HG02884 (cell line): Measurements from ENCODE around the gene UQCRH.

Experiments used
- ATAC-seq: cut with Tn5 transposase; IDR thresholded peaks from one replicate; pipeline ENCODE4 v1.9.1; 2021; ENCODE audit warnings: mild to moderate bottlenecking, moderate library complexity; ENCODE audit not compliant: unreplicated experiment

The UQCRH gene

DNA sequence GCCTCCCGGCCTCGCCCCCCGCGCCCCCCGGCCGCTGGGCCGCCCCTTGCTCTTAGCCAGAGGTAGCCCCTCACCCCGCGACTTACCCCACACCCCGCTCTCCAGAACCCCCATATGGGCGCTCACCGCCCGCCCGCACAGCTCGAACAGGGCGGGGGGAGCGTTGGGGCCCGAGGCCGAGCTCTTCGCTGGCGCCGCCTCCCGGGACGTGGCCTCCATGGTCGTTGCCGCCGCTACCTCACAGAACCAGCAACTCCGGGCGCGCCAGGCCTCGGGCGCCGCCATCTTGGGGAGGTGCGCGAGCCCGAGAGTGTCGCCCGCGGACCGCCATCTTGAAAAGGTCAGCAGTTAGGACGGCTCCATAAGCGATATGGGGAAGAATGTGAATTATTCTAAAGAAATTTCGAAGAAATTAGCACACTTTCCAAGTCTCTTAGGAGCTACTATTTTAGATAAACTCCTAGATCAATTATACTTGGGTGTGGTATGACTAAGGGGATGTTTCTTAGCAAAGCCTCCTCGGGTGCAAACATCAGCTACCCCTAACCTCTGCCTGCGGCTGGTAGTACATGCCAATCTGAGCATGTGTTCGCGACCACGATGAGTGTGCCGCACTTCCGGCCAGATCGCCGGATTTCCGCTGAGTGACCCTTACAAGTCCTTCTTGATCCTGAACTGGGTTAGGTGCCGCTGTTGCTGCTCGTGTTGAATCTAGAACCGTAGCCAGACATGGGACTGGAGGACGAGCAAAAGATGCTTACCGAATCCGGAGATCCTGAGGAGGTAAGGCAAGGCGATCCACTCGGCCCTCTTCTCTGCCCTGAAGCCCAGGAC, at the start of gene UQCRH, which contains the start of gene LRRC41:
Gene UQCRH (plus strand): TSS at position 661 of the 834 bp plus-strand sequence. CDS start 69 bp downstream, at position 730.
Gene LRRC41 (minus strand): TSS at position 579 of the 834 bp plus-strand sequence. CDS start 294 bp downstream, at position 285.
- peak; percentile 70 for ATAC-seq

DNA sequence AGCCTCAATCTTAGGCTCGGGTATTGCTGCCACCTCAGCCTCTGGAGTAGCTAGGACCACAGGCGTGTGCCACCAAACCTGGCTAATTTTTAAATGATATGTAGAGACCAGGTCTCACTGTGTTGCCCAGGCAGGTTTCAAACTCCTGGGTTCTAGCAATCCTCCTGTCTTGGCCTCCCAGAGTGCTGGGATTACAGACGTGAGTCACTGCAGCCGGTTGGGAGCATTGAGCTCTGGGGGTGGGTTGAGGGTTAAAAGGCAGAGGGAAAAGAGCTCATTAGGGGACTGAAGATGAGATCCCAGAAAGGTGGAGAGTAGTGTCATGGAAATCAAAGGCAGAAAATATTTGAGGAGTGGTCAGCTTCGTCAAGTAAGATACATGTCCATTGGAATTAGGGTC, 48.8 kb upstream of the UQCRH start:
- no peak for ATAC-seq

DNA sequence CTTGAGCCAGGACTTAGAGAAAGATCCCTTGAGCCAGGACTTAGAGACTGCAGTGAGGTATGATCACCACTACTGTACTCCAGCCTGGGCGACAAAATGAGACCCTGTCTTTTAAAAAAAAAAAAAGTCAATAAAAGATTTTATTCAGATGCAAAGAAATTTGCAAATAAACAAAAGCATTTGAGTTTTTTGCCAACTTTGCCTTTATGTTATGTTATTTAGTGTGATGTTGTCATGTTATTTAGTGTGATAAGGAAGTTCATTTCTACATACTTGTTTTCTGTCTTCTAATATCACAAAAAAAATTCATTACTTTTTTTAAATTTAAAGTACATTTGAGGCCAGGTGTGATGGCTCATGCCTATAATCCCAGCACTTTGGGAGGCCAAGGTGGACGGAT, 47.0 kb upstream of the UQCRH start:
- ATAC-seq, result no peak

DNA sequence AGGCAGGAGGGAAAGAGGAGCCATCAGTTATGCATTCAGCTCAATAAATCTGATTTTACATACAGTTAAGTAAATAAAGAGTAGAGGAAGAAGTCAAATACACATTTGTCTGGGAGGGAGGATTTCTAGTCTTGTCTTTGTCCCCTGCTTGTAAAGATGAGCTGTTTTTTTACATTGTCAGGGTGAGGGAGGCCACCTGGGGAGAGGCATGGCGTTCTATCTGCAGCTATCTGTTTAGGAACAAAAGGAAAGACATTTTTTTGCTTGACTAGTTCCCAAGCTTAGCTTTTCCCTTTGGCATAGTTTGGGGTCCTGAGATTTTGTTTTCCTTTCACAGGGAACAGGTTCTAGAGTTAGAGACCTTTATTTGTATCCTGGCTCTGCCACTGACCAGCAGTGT, 41.0 kb upstream of the UQCRH start:
- ATAC-seq, result no peak

DNA sequence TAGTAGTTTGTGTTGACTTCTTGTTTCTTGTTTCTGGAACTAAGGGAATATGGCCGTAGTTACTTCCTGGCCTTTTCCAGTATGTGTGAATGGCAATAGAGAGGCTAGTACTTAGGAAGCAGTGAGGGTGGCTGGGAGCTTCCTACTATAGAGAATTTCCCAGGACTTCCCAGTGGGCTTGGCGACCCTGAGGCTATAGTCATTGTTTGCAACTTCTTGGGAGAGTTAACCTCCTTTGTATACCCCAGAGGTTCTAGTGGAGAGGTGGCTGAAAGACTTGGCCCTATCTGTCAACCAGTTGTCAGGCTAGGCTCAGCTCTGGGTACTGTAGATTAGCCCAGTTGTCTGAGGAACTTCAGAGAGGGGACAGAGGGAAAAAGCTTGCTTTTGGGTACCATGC, 40.4 kb upstream of the UQCRH start:
- ATAC-seq, result no peak

- no peak for ATAC-seq
Measured at GRCh38 chr1:46268578-46268977, 34.9 kb upstream of the UQCRH start.

DNA sequence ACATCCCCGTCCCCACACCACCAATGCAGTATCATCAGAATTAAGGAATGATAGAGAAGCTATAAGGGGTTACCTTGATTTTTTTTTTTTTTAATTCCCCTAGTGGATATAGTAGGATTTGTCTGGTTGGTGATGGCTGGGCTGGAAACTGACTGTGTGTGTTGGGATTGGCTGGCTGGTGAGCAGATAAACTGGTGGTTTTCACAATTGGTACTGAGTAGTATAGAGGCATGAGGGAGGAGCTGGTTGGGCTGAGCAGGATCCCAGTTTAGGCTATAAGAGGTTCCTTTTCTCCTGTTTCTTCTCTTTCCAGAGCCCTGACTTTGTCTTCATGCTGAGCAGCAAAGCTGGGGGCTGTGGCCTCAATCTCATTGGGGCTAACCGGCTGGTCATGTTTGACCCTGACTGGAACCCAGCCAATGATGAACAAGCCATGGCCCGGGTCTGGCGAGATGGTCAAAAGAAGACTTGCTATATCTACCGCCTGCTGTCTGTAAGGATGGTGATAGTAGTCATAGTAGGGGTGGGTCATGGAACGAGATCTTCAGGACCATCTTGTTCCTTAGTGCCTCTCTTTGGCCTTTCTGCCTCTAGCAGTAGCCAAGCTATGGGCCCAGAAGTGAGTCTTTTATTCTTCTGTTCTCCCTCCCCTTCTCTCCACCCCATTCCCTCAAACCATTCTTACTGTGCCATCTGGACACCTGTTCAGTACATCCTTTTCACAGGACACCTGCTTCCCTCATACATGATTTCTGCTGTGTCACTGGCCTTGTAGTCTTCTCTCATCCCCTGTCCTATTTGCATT, 29.1 kb upstream of the UQCRH start:
- ATAC-seq, result no peak

GRCh38 chr1:46275030-46275337, 28.5 kb upstream of the UQCRH start:
- no peak for ATAC-seq

- ATAC-seq, result no peak
Measured at GRCh38 chr1:46277658-46278373, 25.7 kb upstream of the UQCRH start.

DNA sequence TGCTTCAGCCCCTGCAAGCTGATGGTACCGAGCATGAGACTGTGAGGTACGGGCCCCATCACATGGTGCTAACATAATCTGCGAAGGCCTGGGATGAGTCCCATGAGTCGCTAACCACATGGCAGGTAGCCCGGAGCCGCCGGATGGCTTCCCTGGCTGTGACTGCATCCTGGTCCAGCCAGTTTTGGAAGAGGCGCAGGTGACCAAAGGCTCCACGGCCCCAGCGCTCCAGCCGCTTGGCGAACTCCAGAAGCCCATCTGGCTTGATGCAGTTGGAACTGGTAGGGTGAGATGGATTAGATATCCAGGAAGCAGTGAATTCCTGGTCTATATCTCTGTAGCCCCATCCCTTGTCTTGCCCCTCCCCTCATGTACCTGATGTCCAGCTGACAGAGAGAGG, 24.7 kb upstream of the UQCRH start:
- no peak for ATAC-seq

GRCh38 chr1:46280092-46280491, 23.4 kb upstream of the UQCRH start:
- ATAC-seq, result no peak

DNA sequence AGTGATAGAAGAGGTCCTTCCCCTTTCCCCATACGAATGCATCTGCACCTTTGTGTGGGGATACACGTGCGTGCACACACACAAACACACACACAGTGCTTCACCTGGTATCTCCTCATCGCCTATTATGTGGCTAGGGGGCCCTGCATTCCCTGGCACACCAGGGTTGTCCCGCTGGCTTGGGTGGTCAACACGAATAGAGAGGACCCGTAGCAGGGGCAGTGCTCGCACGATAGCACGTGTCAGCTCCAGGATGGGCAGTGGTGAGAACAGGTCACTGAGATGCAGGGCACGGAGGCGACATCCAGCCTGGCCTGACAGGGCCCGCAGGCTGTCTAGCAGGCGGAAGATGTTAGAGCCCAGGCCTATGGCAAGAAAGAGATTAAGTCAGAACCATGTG, 22.5 kb upstream of the UQCRH start:
- no peak for ATAC-seq

- no peak for ATAC-seq
Measured at GRCh38 chr1:46284058-46284457, 19.4 kb upstream of the UQCRH start.

- ATAC-seq, result no peak
Measured at GRCh38 chr1:46284597-46285564, 18.6 kb upstream of the UQCRH start.

DNA sequence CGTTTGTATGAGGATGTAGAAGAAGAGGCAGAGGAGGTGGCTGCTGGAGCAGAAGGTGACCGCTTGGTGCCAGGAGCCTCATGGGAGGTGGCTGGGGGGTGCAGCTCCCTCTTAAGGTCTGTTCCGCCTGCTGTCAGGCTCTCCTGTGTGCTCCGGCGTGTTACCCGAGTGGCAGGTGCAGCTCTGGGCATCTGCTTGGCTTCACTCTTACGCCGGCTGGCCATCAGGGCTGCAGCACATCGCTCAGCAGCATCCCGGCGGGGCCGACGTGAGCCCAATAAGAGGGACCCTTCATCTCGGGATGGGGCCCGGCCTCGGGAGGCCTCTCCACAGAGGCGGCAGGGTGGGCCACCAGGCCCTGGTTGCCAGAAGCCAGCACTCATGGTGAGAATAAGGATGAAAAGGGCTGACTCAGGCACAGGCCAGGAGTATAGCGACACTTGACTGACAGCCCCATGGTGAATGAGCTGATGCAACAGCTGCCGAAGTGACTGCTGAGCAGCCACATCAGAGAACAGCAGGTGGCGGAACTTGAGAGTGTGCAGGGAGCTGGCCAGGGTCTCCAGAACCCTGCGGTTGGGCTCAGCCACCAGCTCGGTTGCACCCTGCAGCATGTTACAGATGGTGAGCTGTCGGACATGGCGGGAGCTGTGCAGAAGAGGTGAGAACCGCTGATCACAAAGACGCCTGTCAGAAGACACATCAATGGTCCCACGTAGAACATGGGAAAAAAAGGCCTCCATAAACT, 17.6 kb upstream of the UQCRH start:
- no peak for ATAC-seq

DNA sequence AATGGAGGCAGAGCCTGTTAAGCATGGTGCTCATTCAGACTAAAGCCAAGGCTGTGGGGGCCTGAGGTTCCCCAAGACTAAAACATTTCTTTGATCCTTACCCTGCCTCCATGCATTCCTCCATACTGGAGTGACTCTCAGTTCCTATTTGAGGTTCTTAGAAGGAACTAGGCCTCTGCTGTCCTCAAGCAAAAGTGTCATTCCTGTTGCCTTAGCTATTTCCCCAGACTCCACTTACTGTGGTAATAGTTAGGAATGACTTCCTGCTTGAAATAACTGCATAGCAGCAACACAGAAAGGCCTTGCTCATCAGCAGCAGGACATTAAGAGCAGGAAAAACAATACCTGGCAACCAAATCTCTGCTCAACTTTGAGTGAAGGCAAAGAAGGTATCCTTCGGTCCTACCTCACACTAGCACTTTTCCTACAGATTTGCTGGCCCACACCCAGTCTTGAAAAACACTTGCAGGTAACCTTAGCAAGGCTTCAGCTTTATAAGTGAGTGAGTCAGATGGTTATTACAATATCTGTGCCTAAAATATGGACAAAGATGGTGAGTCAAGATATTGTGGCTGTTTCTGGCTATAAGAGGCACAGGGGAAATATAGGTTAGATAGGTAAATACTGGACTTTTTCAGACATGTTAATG, 14.9 kb upstream of the UQCRH start:
- ATAC-seq, result no peak

- ATAC-seq, result no peak
Measured at GRCh38 chr1:46289134-46289494, 14.4 kb upstream of the UQCRH start.

GRCh38 chr1:46289976-46290375, 13.5 kb upstream of the UQCRH start:
- no peak for ATAC-seq

- ATAC-seq, result no peak
Measured at GRCh38 chr1:46295306-46295705, 8.2 kb upstream of the UQCRH start.
